HepG2 (cell line): ENCODE results near the gene KRTCAP2. TPM values are rescaled to one million over a fixed set of nuclear protein-coding genes. Genes with fewer than 3 reads are reported as not detected.
A peak's percentile ranks its signal among the peaks of the same experiment; 100 is the strongest.

Experiments
- ATAC-seq: fragments of 200-7000 bp; cut with Tn5 transposase; 3 replicates; pipeline ENCODE4 v1.9.1; 2020; ENCODE audit warnings: mild to moderate bottlenecking, moderate library complexity
- BruUV-seq: library from RNA; stranded (reverse); fragments of 400-500 nt; replicated peaks from 2 replicates; lab custom pipeline; 2021; lab: Mats Ljungman, UMichigan
- CTCF ChIA-PET: fragments of 300-600 bp; formaldehyde crosslinking; extraction: SDS; loops from one replicate; lab custom pipeline; 2021; ENCODE audit warnings: low total read pairs, inconsistent platforms, low intra/inter-chr PET ratio; lab: Yijun Ruan, JAX
- POLR2A ChIA-PET: fragments of 350-600 bp; sonication (Branson Sonifier 250); formaldehyde crosslinking; loops from one replicate; lab custom pipeline; 2020; ENCODE audit warnings: antibody characterized with exemption, inconsistent platforms; lab: Yijun Ruan, JAX
- DNase-seq: peaks from one replicate; pipeline ENCODE4 v3.0.0-alpha.2; 2015; ENCODE audit warnings: low spot score
- FAIRE-seq: peaks from 3 replicates; lab custom pipeline; 2011; peaks lifted over from hg19 to GRCh38; lab: Jason Lieb, UNC
- H2AFZ ChIP-seq: one replicate; pipeline ENCODE4 v1.6.1; 2011; ENCODE audit warnings: low read length, inconsistent platforms
- H3K27ac ChIP-seq: fragments of 300-600 bp; 3 replicates; pipeline ENCODE4 v1.8.0; 2011; ENCODE audit warnings: mixed run types, mild to moderate bottlenecking, mixed read lengths, low read length, inconsistent platforms; ENCODE audit not compliant: insufficient read depth; ENCODE audit errors: extremely low read length
- H3K27me3 ChIP-seq, 2 experiments: fragments of 200-600 bp in 1 of 2; 2 replicates in 1 of 2; 3 replicates in 1 of 2; pipeline versions ENCODE4 v1.6.0 to v1.8.0; 2011; ENCODE audit warnings: low read length in 2 of 2, mild to moderate bottlenecking in 2 of 2, moderate library complexity in 2 of 2, inconsistent platforms in 1 of 2; ENCODE audit not compliant: insufficient read depth in 2 of 2, control insufficient read depth in 1 of 2
- H3K36me3 ChIP-seq, 2 experiments: fragments of 200-600 bp in 1 of 2; replicated peaks in 1 of 2; 2 replicates in 1 of 2; 3 replicates in 1 of 2; pipeline versions ENCODE4 v1.5.1 to v1.8.0; 2011; ENCODE audit warnings: low read length in 2 of 2, inconsistent platforms in 1 of 2; ENCODE audit not compliant: insufficient read depth in 2 of 2, control insufficient read depth in 1 of 2
- H3K4me1 ChIP-seq: 2 replicates; pipeline ENCODE4 v1.5.1; 2012; ENCODE audit warnings: low read length, inconsistent platforms; ENCODE audit not compliant: insufficient read depth
- H3K4me2 ChIP-seq: 2 replicates; pipeline ENCODE4 v1.6.0; 2011; ENCODE audit warnings: low read depth, low read length, inconsistent platforms
- H3K4me3 ChIP-seq, 3 experiments: fragments of 200-600 bp in 1 of 3; sonication (generic), shearing (Covaris generic) in 1 of 3; replicated peaks in 1 of 3; 2 replicates each; pipeline ENCODE4 v1.5.1; 2011 to 2016; ENCODE audit warnings: low read length in 3 of 3, inconsistent platforms in 2 of 3, low read depth in 2 of 3, mild to moderate bottlenecking in 2 of 3, control low read depth in 1 of 3, mixed read lengths in 1 of 3; ENCODE audit not compliant: insufficient read depth in 1 of 3
- H3K79me2 ChIP-seq: one replicate; pipeline ENCODE4 v1.6.1; 2011; ENCODE audit warnings: low read length, inconsistent platforms; ENCODE audit not compliant: insufficient read depth
- H3K9ac ChIP-seq: 2 replicates; pipeline ENCODE4 v1.6.0; 2011; ENCODE audit warnings: mild to moderate bottlenecking, low read depth, low read length, inconsistent platforms; ENCODE audit not compliant: insufficient read depth
- H3K9me3 ChIP-seq: 2 replicates; pipeline ENCODE4 v1.5.1; 2012; ENCODE audit warnings: mild to moderate bottlenecking, low read length
- H4K20me1 ChIP-seq: 2 replicates; pipeline ENCODE4 v1.6.0; 2011; ENCODE audit warnings: inconsistent platforms, mild to moderate bottlenecking, low read length, moderate library complexity; ENCODE audit not compliant: insufficient read depth
- GABPA ChIP-seq, 2 experiments: IDR thresholded peaks; 2 replicates each; pipeline ENCODE4 v1.6.1; 2011 to 2016; ENCODE audit warnings: low read depth in 2 of 2, low read length in 1 of 2, missing biosample characterization in 1 of 2, missing genetic modification characterization in 1 of 2
- KDM3A ChIP-seq: IDR thresholded peaks from 2 replicates; pipeline ENCODE4 v1.6.1; 2018; ENCODE audit warnings: low read depth, missing compliant biosample characterization
- KIAA2018 ChIP-seq: sonication (generic); formaldehyde crosslinking; IDR thresholded peaks from 2 replicates; pipeline ENCODE4 v1.5.0; 2020; ENCODE audit warnings: mild to moderate bottlenecking, missing genetic modification reagents, borderline replicate concordance
- KLF15 ChIP-seq: sonication (generic); formaldehyde crosslinking; IDR thresholded peaks from 2 replicates; pipeline ENCODE4 v1.8.1; 2023; ENCODE audit warnings: borderline replicate concordance, mild to moderate bottlenecking, inconsistent platforms, missing genetic modification reagents, mixed read lengths
- KLF16 ChIP-seq, 2 experiments: sonication (generic) in 1 of 2; formaldehyde crosslinking in 1 of 2; IDR thresholded peaks; 2 replicates each; pipeline versions ENCODE4 v1.6.1 to v1.8.0; 2016 to 2023; ENCODE audit warnings: missing genetic modification reagents in 2 of 2, missing compliant biosample characterization in 1 of 2
- PCBP1 ChIP-seq: fragments of 200-400 bp; formaldehyde crosslinking; IDR thresholded peaks from 2 replicates; pipeline ENCODE4 v1.6.1; 2017; ENCODE audit warnings: mild to moderate bottlenecking, low read depth, low read length, borderline replicate concordance
- POLR2AphosphoS5 ChIP-seq: IDR thresholded peaks from 2 replicates; pipeline ENCODE4 v1.6.1; 2012; ENCODE audit warnings: low read depth, low read length
- SP2 ChIP-seq: sonication (generic); formaldehyde crosslinking; IDR thresholded peaks from 2 replicates; pipeline ENCODE4 v1.5.1; 2020; ENCODE audit warnings: mild to moderate bottlenecking, missing genetic modification reagents
- ZBTB8A ChIP-seq: sonication (generic); formaldehyde crosslinking; IDR thresholded peaks from 2 replicates; pipeline ENCODE4 v1.4.0; 2020; ENCODE audit warnings: mild to moderate bottlenecking, low read depth, missing genetic modification reagents, borderline replicate concordance
- ZNF430 ChIP-seq: sonication (generic); formaldehyde crosslinking; IDR thresholded peaks from 2 replicates; pipeline ENCODE4 v1.9.0; 2021; ENCODE audit warnings: mild to moderate bottlenecking, missing genetic modification reagents
- ZNF572 ChIP-seq: sonication (generic); formaldehyde crosslinking; IDR thresholded peaks from 2 replicates; pipeline ENCODE4 v1.5.1; 2020; ENCODE audit warnings: mild to moderate bottlenecking, missing genetic modification reagents
- ZNF790 ChIP-seq: sonication (generic); formaldehyde crosslinking; IDR thresholded peaks from 2 replicates; pipeline ENCODE4 v1.8.0; 2022; ENCODE audit warnings: missing genetic modification reagents, mild to moderate bottlenecking, borderline replicate concordance
- WGBS: methylation state at CpG from one replicate; pipeline ENCODE4 v1.1.6; 2017; ENCODE audit warnings: low lambda C conversion rate; 5-methylcytosine and 5-hydroxymethylcytosine counted together
- in situ Hi-C: cut with HindIII; loops from 2 replicates; pipeline ENCODE4 v1.10.0; 2017; ENCODE audit warnings: low pct_unique_long_range_greater_than_20kb; ENCODE audit not compliant: extremely low pct_ligation_motif_present
- intact Hi-C: fragments of 100-400 bp; cut with micrococcal nuclease; formaldehyde crosslinking; loops from one replicate; pipeline ENCODE4 v1.10.0; 2022; ENCODE audit not compliant: unreplicated experiment
- polyA plus RNA-seq, 8 experiments: library from polyadenylated mRNA; depleted of rRNA in 3 of 8; stranded (reverse) in 7 of 8; unstranded in 1 of 8; fragments of >200 nt; fragmentation: Illumina TruSeq in 4 of 8; extraction: Trizol in 4 of 8; gene quantifications; 2 replicates each; pipeline versions ENCODE4 v1.2.1 to v1.2.3, GENCODE V29; 2011 to 2016; ENCODE audit warnings: low read depth in 4 of 8, missing spikeins in 1 of 8, mixed read lengths in 1 of 8; ENCODE audit not compliant: insufficient read depth in 1 of 8
- total RNA-seq, 5 experiments: library from RNA; depleted of rRNA; stranded (reverse); fragments of >200 nt; fragmentation: Illumina TruSeq; extraction: Trizol; gene quantifications; 2 replicates each; pipeline ENCODE4 v1.2.3, GENCODE V29; 2016; ENCODE audit warnings: low read depth in 1 of 5

The KRTCAP2 gene
- total and polyA plus RNA-seq, 2 of the 13 experiments (the other 11 are each of a cell fraction or from before 2014, with no cell fraction given): 77.3 to 79.4 TPM

GRCh38 chr1:155125511-155125945 is 47.6 kb downstream of the KRTCAP2 start (continued):
- peak; percentile 34; the same call in 1 of the 2 replicates for TF ChIP-seq ZNF430 (CRISPR knock-in tag)
- TF ChIP-seq KLF16 (CRISPR knock-in tag; IDR thresholded peaks at IDR 0.05): 0 out of 4 replicates have a peak, but pooled peaks of 1 of the 2 experiments have one; percentile 18
- TF ChIP-seq ZNF572 (CRISPR knock-in tag): no peak
- TF ChIP-seq POLR2AphosphoS5: peak; percentile 32; the same call in 1 of the 2 replicates
- TF ChIP-seq GABPA (IDR thresholded peaks at IDR 0.05; ENCODE audit: low read depth, low read length): no peak
- TF ChIP-seq GABPA (CRISPR knock-in tag; IDR thresholded peaks at IDR 0.05; ENCODE audit: low read depth): no peak
- TF ChIP-seq KLF15 (CRISPR knock-in tag): no peak

GRCh38 chr1:155124503-155125463 is 48.3 kb downstream of the KRTCAP2 start:
- ChIA-PET CTCF (interaction anchor here (1.0 to 2.0 kb wide), 2 partner anchors 31 to 43 kb away, joined by 3 to 8 read pairs; no protein-coding TSS in a partner anchor), POLR2A (interaction anchor here (1.1 to 6.4 kb wide), 20 partner anchors 10 to 152 kb away, joined by 3 to 144 read pairs (median 8); partner anchors contain the start of genes ADAM15, CKS1B, CLK2 and DPM3)
- Histone ChIP-seq H3K4me1 (peaks cover 35% of the 10 kb centered on the region), H3K27ac (peak overlapping the region; percentile 100), H3K9me3 (no peaks in the 10 kb centered on the region), H3K36me3 (0 out of 5 replicates have a peak, but pooled peaks cover 0 to 6% of the 10 kb centered on the region in 2 experiments), H3K27me3 (no peaks in the 10 kb centered on the region; a peak in 1 of 5 replicates), H3K9ac (peak overlapping the region; percentile 99), H3K79me2 (peaks cover 30% of the 10 kb centered on the region), H2AFZ (no peak overlapping the region), H4K20me1 (peaks cover 6% of the 10 kb centered on the region; the same call in 1 of the 2 replicates), H3K4me2 (peak overlapping the region; percentile 86), H3K4me3 (peak overlapping the region; percentile 56 to 99 (median 96))
- in situ Hi-C loops: loop anchor here (5.0 kb wide), 1 partner anchor 32 kb away; no protein-coding TSS in a partner anchor
- intact Hi-C loops: loop anchor here (5.0 kb wide), 2 partner anchors 32 to 958 kb away; partner anchors contain the start of gene MEX3A
- BruUV-seq: no TSS peak
- no peak for DNase-seq
- peak; percentile 39 for FAIRE-seq
- ATAC-seq: peak; percentile 1; the same call in 1 of the 3 replicates
- WGBS: 7% methylated on average over 9 of the region's 16 CpGs
- TF ChIP-seq KIAA2018 (CRISPR knock-in tag) (no peak), ZNF790 (CRISPR knock-in tag) (no peak), PCBP1 (no peak), ZBTB8A (no peak), SP2 (CRISPR knock-in tag) (no peak), KDM3A (CRISPR knock-in tag) (no peak)
